Stromal cell of bone marrow (primary cell): ENCODE results near the gene CACNA2D2.

Source experiments
- DNase-seq: peaks from one replicate; pipeline ENCODE4 v3.0.0-alpha.2; 2012; ENCODE audit warnings: low read depth

CACNA2D2 gene

GRCh38 chr3:50369012-50369670 lies 134.3 kb downstream of the CACNA2D2 start:
- no peak for DNase-seq

DNA sequence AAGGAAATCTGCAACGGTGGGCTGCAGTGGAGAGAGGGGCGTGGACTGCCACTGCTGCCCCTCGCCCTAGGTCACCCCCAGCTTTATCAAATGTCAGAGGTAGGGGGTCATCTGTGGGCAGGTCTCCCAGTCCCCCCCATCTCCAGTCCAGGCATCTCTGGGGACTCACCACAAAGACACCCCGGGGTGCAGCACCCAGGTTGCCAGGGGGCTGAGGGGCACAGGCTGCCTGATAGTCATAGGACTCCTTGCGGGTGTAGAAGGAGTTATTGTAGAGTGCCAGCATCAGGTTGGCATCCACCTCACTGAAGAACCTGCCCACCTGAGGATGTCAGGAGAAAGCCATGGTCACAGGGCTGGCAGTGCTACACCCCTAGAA lies 137.6 kb downstream of the CACNA2D2 start:
- DNase-seq, result no peak

DNA sequence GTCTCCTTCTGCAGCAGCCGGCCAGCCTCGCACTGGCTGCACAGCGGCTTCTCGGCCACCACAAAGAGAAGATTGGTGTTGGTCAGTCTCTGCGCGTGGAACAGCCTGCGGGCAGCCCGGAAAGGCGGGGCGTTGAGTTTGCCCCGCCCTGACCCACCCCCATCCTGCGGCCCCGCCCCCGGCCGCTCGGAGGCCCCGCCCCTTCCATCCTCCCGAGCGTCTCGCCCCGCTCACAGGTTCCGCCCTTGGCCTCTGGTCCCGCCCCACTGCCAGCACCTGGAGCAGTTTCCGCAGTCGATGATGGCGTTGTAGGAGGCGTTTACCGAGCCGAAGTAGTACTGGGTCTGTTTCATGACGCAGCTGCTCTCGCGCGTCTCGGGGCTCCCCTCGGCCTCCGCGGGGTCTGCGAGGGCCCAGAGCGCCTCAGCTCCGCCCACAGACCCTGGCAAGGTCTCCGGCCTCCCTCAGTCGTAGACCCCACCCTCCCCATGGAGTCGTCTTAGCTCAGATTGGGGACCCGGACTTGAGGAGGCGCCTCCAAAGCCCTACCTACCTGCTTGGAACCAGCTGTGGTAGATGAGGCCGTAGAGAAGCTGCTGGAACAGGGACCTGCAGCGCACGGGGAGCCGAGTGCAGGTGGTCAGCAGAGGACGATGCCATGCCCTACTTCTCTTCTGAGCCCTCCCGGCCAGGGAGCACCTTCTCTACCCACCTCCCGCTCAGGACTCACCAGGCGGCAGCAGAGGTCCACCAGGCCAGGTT lies 138.2 kb downstream of the CACNA2D2 start:
- peak; percentile 25 for DNase-seq

- no peak for DNase-seq
These were observed 138.8 kb downstream of the CACNA2D2 start for GRCh38 chr3:50364573-50365079.

GRCh38 chr3:50359760-50360110 lies 143.7 kb downstream of the CACNA2D2 start:
- no peak for DNase-seq

DNA sequence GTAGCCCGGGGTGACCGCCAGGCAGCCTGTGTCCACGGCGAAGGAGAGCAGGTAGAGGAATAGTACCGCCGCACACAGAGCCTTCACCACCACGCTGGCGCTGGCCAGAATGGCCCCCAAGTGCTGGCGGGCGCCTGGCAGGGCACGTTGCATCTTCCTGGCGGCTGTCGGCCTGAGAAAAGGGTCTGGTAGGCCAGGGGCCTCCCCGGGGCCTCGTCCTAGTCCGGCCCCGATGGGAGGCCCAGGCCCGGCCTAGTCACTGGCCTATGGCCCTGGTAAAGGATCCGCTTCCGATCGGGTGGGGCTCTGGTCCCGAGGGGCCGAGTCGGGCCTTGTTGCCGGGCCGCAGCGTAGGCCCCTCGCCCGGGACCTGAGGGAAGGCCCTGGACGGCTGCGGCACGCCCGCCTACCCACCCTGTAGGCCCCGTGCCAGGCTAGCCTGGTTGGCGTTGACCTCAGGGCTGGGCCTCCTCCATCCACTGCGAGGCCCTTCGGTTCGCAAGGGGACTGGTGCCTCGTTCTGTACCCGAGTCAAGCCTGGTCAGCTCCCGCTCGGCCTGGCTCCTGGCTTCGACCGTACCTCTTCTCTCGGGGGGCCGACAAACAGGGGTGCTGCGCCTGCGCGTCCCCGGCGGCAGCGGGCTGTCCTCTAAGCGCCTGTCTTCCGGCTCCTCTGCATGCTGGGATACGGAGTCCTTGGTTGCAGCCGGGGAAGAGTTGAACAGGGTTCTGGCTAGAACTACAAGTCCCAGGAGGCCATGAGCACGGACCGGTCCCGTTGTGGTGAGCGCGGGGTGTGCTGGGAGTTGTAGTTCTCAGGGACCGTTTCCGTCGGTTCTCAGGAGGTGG lies 144.3 kb downstream of the CACNA2D2 start, which contains the start of gene TMEM115:
TSS of gene TMEM115 (minus strand) at position 611 of the 849 bp plus-strand sequence. CDS start at position 153, 458 bp downstream.
- DNase-seq, result peak; percentile 99

DNA sequence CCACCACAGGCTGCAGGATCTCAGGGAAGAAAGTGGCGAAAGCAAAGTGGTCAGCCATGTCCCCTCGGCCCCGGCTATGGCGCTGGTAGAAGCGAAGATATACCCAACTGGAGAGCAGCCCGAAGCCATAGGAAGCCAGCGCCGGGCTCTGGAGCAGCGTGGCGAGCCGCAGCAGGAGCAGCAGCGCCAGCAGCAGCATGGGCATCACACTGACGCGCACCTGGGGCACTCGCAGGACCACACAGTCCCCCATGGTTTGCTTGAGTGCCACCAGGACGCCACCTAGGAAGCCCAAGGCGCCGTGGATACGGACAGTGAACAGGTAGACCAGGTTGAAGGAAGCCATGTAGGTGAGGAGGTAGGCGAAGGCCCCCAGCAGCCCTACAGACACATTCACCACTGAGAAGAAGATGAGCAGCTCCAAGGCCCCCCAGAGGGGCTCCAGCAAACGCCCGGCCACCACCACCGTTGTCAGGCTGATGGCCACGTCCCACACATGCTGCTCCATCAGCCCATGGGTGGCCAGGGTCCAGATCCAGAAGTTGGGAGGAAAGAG lies 145.0 kb downstream of the CACNA2D2 start:
- DNase-seq, result no peak

DNA sequence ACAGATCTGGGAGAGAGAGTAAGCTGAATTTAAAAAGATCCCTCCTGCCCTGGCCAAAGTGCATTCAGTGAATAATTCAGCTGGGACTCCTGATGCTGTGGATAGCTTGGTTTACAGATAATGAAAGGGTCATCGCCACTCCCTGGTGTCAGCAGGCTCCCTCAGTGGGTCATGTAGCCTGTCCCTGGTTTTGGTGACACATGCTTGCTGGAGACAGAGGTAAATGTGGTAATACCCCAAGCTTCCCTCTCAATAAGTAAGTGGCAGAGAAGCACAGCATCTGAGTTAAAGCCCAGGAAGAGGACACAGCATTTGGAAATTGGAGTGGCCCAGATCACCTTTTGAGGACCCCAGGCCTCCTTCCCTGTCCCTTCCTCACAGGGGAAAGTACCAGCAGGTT lies 146.0 kb downstream of the CACNA2D2 start:
- no peak for DNase-seq

DNA sequence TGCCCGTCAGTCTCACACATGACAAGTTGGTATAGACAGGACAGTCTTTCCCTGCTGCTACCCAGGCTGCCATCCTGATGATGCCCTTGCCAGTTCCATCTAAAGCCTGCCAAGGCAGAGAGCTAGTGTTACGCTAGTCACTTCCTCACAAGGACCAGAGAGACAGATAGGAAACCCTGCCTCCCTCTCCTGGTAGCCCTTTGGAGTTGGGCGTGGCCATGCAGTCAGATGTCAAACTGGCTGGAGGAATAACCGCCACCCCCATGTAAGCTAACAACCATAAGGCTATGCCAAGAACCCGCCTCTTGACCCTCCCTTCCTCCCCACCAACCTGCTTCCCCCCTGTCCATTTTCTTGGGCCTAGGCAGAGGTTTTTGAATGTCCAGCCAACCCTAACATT lies 146.9 kb downstream of the CACNA2D2 start:
- no peak for DNase-seq

- DNase-seq, result no peak
These were observed 147.4 kb downstream of the CACNA2D2 start for GRCh38 chr3:50355829-50356552.

GRCh38 chr3:50354850-50355249 lies 148.6 kb downstream of the CACNA2D2 start:
- DNase-seq, result no peak

- DNase-seq, result no peak
These were observed 149.2 kb downstream of the CACNA2D2 start for GRCh38 chr3:50354186-50354764.

DNA sequence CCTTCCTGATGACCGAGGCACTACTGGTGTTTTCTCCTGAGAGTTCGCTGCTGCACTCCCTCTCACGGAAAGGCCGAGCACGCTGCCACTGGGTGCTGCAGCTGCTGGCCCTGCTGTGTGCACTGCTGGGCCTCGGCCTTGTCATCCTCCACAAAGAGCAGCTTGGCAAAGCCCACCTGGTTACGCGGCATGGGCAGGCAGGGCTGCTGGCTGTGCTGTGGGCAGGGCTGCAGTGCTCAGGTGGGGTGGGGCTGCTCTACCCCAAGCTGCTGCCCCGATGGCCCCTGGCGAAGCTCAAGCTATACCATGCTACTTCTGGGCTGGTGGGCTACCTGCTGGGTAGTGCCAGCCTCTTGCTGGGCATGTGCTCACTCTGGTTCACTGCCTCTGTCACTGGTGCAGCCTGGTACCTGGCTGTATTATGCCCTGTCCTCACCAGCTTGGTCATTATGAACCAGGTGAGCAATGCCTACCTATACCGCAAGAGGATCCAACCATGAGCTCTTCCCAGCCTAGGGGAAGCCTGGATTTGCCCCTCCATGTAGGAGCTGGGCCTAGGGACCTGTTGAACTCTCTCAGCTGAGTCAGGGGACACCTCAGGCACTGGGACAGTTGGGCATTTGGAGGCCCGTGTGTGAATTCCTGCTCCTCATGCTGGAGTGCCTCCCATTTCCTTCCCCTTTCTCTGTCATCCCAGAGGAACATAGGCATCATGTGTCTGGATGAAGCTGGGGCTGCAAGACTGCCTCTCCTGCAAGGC lies 150.0 kb downstream of the CACNA2D2 start:
- no peak for DNase-seq

DNA sequence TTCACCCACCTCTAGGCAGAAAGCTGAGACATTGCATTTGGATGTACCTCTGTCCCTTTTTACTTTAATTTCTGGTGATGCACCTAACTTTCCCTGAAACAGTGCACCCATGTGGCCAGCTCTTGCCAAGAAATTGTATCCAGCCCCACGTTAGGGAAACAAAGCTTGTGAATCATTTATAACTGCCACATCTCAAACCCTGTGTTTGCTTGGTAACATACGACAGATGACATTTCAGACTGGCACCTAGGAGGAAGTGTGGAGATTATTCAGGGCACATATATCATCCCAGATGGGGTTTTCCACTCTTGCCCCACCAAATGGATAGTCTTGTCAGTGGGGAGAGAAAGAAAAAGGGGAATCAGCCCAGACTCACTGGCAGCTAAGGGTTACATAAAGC lies 150.7 kb downstream of the CACNA2D2 start:
- no peak for DNase-seq

DNA sequence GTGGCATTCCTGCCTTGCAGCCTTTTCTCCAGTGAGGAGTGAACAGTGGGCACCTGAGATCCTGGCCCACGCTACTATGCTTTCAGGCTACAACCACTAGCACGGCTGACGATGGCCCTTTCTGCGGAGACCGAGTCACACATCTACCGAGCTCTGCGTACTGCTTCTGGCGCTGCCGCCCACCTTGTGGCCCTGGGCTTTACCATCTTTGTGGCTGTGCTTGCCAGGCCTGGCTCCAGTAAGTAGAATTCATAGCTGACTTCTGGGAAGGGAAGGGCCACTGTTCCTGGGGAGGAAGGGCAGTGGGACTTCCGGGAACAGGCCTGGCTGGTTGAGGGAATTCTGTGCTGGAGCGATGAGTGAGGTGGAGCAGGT lies 152.1 kb downstream of the CACNA2D2 start:
- no peak for DNase-seq

GRCh38 chr3:50350527-50351322 lies 152.7 kb downstream of the CACNA2D2 start, which contains the start of the genes CYB561D2 and NPRL2:
TSS of gene CYB561D2 (plus strand) at chr3:50350862. CDS start at chr3:50351434, 572 bp downstream.
TSS of gene NPRL2 (minus strand) at chr3:50350775. CDS start at chr3:50350652, 123 bp downstream.
- peak; percentile 87 for DNase-seq

GRCh38 chr3:50350213-50350526 lies 153.3 kb downstream of the CACNA2D2 start:
- DNase-seq, result no peak

DNA sequence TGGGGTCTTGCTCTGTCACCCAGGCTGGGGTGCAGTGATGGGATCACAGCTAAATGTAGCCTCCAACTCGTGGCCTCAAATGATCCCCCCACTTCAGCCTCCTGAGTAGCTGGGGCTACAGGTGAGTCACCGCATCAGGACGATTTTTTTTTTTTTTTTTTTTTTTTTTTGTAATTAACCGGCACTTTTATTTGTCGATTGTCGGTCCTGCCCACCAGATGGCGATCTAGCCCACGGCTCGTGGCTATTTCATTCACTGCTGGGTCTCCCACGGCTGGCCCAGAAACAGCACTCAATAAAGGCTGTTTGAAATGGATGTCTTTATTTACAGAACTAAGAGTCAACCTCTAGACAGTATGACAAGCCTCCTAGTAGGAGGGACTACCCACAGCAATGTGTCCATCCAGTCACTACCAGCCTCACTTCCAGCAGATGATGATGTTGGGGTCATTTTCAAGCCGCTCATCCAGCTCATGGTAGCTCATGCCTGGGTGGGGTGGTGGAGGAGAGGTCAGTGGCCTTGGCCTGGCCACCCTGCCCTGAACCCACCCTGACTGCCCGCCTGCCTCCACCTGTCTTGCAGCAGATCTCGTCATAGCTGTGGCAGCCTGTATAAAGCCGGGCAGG lies 156.1 kb downstream of the CACNA2D2 start:
- no peak for DNase-seq

DNA sequence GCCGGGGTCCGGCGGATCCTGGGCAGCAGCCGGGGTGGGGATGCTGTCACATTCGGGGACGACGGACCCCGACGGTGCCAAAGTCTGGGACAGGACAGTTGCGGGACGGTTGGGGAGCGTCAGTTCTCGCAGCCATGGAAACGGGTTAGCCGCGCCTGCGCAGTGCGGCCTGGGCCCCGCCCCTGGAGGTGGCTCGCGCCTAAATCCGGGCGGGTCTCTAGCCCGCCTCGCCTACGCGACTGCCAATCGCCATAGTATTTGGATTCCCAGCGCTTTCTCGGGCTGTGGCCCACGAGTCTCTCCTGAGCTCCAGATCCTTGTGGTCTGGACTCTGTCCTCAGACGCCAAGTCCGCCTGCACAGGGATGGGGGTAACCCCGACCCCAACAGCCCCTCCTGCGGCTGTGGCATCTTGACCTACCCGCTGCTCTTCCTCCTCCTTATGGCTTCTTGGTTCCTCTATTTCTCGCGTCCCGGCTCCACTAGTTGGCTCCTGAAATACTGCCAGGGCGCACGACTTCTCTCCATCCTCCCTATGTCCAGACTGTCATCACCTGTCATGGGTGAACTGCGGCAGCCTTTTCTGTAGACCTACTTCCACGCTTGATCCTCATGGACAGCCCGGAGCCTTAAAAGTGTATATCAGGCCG lies 157.7 kb downstream of the CACNA2D2 start, which contains the start of gene ZMYND10:
TSS of gene ZMYND10 (minus strand) at position 147 of the 649 bp plus-strand sequence. CDS start 153 bp downstream, outside the sequence.
- DNase-seq, result no peak
